Brain pericyte (primary cell): Measurements from ENCODE around the gene CPEB2.
A peak's percentile ranks its signal among the peaks of the same experiment; 100 is the strongest.

Experiments
- DNase-seq: peaks from one replicate; pipeline ENCODE4 v3.0.0-alpha.2; 2012; ENCODE audit warnings: low read depth, low spot score

CPEB2 gene

DNA sequence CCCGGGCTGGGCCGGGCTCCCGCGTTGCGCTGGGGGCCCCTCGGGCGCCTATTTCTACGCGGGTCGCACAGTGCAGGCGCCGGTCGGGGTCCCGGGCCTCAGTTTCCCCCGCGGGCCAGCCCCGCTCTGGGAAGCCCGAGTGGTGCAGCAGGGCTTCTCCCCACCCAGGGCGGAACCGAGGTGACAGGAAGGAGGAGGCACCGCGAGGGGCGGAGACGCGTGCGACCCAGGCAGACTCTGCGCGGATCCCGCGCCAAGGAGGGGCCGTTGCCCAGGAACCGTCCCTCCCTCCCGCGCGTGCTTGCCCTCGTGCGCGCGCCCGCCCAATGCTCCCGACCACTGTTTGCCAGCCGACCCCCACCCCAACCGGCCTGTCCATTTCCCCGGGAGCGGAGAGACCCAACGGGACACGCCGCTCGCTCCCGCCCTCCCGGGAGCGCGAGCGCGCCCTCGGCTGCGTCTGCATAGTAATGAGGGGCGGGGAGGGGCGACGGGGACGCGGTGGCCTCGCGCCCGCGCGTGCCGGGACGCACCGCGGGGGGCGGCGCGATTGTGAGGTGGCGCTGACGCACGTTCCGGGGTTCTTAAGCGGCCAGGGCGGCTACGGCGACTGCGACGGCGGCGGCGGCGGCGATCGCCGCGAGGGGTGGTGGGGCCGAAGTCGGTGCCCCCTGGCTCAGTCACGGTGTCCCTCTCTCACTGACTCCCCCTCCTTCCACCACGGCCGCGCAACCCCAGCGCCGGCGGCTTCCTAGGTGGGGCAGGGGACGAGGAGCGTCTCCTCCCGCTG, at the start of gene CPEB2:
CPEB2 (plus strand) TSS at position 613 of the 790 bp plus-strand sequence. CDS start 193 bp downstream, outside the sequence.
- DNase-seq, result peak; percentile 92

DNA sequence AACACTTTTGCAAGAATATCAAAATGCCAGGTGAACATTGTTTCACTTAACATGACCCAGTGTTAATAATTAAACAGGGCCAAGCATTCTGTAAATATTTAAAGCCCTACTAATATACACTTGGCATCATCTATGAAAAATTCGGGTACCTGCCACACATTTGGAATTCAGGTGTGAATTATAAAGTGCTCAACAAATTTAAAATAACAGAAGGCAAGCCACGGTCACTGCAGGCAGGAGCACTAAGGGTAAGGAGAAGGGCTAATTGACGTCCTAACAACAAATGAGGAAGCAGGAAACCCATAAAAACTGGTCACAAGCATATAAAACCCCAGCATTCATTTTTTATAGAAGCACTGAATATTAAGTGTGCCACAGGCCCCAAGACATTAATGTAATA, 43.8 kb upstream of the CPEB2 start:
- no peak for DNase-seq

DNA sequence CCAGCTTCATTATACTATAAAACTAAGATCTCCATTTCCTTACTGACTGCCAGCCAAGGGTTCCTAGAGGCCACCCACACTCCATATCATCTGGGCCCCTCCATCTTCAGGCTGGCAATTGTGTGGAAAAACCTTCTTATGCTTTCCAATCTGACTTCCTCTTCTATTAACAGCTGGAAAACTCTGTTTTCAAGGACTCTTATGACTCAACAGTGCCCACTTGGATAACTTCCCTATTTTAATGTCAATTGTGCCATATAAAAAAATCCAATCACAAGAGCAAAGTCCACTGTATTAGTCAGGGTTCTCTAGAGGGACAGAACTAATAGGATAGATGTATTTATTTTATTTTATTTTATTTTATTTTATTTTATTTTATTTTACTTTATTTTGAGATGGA, 41.0 kb upstream of the CPEB2 start:
- no peak for DNase-seq

DNA sequence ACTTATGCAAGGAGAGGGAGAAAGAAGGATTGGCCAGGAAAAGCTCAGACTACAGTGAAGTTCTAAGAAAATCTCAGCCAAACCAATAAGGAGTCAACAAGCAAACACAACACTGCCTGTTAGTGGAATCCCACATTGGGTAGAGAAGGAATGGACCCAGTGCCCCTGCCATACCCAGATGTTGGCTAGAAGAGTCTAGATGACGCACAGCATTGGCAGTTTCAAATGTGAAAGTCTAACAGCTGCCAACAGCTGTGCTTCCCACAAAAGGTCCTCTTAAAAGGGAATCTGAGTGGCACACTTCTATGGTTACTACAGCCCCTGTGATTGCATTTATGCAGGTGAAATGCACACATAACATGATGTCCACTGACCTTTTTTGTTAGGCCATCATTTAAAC, 37.2 kb upstream of the CPEB2 start:
- no peak for DNase-seq

DNA sequence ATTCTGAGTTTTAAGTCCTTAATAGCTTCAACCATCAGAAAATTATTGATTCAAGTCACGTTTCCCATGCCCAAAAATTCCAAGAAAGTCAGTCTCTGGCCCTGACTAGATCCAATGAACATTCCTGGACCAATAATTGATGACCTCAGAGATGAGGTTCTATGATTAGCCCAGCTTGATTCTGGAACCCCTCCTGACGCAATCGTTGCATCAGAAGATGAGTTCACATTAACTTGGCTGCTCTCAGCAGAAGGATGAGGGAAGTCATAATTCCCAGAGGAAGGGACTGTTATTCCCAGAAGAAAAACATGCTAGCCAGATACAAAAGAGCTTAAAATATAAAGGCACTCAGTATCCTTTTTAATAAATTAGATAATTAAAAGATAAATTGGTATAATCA, 34.3 kb upstream of the CPEB2 start:
- DNase-seq, result no peak

DNA sequence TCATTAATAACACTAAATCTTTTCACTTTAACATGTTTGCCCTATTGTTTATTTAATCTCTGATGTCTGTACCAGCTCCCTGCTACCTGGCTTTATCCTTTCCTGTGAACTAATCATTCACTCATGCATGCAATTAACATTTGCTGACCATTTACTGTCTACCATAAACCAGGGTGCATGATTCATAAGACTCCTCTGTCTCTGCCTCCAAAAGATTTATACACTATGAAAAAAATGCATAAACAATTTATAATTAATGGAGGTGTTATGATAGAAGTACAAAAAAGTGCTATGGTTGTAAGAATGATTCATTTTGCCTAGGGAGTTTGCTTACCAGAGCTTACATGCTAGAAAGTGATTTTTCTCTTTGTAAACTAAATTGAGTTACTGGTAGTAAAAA, 24.5 kb upstream of the CPEB2 start:
- DNase-seq, result no peak

DNA sequence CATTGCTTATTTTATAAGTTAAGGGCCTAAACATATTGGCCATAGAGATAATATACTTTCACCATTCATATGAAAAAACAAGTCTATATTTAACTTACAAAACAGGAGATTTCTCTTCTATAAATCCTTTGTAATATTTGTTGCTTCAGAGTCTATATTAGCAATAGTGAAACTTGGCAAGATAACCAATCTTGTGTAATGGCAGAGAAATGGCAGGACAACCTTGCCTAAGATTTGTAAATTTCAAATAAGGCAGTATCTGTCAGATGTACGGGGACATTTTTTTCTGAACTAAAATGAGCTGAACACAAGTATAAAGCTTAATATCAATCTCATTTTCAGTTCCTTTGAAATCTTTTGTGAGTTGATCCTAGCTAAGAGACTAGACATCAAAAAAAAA, 17.8 kb upstream of the CPEB2 start:
- no peak for DNase-seq

DNA sequence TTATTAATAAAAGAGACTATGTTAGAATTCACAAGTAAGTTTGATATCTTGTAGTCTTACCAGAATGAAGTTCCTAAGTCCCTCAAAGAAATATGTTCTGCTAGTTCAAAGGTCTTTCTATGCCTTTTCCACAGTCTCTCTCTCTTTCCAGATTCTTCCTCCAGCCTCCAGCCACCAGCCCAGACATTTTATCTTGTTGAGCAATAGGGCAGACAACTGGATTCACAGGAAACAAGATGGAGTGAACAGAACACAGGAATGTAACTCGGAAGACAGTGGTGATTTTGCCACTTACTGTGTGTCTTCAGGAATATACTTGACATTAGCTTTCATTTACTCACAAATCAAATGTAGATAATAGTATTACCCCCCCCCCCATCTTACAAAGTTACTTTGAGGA, 17.1 kb upstream of the CPEB2 start:
- DNase-seq, result no peak

DNA sequence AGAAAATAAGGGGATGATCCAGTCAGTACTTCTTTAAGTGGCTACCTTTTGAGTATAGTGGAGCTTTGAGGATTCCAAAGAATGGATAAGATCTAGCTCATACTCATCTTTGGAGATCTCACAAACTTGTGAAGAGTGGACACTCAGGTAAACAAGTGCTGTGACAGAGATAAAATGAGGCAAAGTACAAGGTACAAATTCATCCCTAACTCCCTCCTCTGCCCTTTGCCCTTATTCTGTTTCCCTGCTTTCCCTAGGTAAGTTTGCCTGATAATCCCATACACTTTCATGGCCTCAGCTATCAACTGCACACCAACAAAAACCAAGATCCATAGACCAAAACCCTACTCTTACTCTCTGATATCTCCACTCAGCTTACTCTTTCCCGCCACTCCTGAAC, 16.4 kb upstream of the CPEB2 start:
- no peak for DNase-seq

DNA sequence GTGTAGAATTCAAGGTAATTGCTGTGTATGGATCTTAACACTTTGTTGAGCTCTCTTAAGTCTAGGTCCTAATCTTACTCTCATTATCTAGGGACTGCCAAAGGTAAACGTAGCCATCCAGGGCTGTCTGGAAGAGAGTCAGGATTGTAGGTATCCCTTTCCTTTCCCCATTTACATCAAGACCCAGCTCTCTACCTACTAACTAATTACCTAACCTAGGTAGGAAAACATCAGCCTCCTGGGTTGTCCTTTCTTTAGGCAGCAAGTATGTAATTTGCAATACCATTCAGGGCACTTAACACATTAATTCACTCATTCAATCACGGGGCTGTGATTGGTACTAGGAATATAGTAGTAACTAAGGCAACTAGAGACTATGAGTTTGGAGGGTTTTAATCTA, 15.2 kb upstream of the CPEB2 start:
- DNase-seq, result no peak

DNA sequence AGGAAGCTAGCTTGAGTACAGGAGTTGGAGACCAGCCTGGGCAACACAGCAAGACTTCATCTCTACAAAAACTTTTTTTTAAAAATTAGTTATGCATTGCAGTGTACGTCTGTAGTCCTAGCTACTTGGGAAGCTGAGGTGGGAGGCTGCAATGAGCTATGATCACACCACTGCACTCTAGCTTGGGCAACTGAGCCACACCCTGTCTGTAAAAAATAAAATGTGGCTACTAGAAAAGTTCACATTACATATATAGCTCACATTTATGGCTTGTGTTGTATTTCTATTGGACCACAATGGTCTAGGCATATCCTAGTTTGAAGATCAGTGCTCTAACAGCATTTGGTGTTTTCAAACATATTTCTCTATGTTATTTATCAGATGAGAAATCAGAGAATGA, 11.8 kb upstream of the CPEB2 start:
- no peak for DNase-seq

DNA sequence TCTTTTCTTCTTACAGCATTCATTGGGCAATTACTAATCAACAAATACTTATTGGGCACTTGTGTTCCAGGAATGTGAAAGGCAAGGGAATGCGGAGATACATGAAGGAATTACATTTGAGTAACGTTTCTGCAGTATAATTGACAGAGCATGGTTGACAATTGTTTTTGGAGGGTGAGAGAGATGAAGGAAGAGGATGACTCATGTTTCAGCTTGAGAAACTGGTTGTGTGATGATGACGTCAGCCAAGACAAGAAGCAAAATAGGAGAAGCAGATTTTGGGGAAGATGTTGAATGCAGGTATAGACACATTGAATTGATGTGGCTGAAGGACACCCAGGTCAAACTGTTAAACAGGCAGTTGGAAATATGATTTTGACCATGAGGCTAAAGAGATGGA, 8.0 kb upstream of the CPEB2 start:
- DNase-seq, result no peak

DNA sequence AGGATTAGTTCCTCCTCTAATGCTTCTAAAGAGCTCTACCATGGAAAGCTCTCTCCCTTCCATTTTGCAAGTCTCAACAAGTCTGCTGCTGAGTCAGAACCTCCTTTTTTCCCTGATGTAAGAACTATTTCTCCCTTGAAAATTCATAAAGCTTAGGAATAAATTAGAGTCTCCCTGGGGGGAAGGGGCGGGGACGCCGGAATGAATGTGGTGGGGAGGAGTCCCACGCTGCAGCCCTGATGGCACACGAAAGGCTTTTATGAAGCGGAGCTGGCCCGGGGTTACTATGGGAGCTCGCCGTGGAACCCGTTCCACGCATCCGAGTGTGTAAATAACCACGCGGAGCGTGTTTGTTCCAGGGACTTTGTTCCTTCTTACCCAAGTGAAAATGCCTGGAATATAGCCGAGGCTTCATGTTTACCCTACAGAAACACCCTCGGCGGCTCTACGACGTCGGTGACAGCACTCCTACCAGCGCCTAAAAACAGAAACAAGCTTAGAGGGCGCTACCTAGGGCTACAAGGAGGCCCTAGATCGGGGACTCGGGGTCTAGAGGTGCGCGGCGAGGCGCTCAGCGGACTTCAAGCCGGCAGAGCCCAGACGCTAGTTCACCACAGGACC, 923 bp upstream of the CPEB2 start:
- peak; percentile 71 for DNase-seq

DNA sequence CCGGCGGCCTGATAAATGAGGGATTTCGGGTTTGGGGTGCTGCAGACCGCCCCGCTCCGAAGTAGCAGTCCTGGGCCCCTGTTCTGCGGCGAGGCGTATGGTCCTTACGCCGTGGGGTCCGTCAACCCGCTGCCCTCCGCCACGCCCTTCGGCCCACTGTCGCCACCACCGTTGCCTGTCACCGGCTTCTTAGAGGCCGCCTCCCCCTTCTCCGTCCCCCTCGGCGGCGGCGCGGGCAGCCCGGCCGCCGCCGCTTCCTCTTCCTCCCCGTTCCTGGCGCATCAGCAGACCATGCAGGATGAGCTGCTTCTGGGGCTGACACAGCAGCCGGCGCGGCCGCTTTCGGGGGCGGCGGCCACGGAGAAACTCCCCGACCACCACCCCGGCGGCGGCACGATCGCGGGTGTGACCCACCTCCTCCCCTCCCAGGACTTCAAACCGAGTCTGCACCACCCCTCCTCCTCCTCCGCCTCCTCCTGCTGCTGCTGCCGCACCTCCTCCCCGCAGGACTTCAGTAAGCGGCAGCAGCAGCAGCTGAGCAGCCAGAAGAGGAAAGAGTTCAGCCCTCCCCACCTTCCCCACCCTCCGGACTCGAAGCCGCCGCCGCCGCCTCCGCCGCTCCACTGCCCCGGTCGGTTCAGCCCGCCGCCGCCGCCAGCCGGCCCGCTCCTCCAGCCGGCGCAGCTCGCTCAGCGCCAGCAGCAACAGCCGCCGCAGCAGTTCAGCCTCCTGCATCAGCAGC, 549 bp downstream of the CPEB2 start:
- DNase-seq, result peak; percentile 84

DNA sequence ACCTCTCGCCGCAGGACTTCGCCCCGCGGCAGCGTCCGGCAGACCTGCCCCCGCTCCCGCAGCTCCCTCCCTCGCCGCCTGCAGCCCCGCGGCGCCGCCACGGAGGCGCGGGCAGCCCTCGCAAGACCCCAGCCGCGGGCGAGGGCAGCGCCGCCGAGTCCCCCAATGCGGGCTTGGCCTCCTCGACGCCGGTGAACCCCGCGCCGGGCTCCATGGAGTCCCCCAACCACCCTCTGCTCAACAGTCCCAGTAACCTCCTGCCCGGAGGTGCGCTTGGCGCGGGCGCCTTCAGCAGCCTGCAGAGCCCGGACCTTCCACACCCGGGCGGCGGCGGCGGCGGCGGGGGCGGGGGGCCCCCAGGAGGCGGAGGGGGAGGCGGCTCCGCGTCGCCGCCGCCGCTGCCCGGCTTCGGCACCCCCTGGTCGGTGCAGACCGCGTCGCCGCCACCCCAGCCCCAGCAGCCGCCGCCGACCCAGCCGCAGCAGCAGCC, 1.2 kb downstream of the CPEB2 start:
- no peak for DNase-seq

DNA sequence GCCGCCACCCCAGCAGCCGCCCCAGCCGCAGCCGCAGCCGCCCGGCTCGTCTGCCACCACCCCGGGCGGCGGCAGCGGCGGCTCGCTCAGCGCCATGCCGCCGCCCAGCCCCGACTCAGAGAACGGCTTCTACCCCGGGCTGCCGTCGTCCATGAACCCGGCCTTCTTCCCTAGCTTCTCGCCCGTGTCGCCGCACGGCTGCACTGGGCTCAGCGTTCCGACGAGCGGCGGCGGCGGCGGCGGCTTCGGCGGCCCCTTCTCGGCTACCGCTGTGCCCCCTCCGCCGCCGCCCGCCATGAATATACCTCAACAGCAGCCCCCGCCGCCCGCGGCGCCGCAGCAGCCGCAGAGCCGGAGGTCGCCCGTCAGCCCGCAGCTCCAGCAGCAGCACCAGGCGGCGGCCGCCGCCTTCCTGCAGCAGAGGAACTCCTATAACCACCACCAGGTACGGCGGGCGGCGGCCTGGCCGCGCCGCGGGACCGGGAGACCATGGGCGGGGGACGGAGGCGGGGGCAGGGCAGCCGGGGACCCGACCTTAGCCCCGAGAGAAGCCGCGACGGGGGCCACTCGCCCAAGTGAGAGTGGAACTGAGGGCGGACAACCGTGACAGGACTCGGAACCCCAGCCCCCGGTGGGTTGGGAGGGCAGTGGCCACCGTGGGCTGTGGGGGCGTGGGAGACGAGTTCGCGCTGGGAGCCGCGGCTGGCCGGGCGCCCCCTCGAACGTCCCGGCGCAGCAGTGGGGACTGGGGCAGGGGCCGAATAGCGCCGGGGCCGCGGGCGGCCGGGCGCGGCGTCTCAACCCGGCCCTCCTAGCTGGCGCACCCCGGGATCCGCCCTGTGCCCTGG, 1.8 kb downstream of the CPEB2 start:
- DNase-seq, result no peak

DNA sequence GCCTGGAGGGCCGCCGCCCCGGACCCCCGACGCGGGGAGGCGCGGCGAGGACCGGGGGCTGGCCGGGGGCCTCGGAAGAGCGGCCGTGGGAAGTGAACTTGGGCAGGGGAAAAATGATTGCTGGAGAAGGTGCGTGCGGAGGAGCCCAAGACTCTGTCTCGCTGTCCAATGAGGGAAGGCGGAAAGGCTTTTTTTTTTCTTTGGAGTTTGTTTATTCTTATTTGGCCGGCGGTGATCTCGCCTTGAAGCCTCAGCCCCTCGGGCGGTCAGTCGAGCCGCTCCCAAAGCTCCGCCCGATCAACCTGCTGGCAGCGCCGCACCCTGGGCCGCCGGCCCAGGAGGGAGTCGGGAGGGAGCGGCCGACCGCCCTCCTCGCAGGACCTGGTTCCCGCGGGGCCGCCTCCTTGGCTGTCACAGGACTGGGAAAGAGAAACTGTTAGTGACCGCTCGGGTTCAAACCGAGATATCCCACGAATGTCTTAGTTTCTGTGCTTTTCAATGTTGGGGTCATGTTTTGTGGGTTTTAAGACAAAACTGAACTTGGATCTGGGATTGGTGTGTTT, 2.5 kb downstream of the CPEB2 start:
- no peak for DNase-seq

DNA sequence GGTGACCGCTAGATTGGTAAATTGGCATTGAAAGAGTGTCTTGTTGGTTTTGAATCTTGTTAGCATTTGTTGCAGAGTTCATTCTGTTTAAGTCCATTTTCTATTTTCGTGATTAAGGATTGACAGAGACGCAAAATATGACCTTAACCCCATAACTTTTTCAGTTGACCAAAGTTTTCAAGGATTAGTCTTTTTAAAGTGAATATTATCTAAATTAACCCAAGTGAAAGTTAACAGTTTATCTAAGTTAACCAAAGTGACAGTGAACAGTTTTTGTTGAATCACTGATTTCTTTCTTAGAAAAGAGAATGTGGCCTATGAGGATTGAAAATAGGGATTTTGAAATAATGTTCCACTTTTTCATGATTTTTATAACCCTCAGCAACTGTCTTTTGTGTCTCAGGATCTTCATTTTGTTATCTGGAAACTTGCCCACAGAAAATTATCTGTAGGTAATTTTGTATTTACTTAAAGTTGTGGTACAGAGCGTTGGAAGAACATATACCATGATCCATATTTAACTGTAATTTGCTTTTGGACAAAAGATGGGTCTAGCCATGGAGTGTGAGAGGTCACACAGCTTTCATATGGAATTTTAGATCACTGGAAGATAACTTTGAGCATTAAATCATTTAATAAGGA, 3.3 kb downstream of the CPEB2 start:
- no peak for DNase-seq

DNA sequence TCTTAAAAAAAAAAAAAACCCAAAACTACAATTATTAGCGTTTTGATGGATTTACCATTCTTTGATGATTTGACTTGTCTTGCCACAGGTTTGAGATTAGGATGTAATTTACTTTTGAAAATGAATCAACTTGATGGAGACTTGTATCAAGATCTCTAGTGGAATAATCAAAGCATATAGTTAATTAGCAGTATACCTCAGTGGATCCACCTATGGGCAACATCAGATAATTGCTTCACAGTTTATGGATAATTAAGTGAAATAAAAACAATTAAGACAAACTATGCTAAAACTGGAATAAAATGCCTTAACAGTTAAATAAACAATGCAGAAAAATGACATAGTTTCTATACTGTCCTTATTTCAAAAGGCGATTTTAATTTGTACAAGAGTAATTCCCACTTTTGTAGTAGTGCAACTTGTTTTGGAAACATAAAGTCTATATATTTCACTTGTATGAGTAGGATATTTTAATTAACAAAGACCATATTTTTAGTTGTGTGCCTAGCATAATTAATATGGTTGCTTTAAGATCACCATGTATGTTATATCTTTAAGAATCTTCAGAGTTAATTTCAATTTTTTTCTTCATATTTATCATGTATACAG, 4.2 kb downstream of the CPEB2 start:
- no peak for DNase-seq

DNA sequence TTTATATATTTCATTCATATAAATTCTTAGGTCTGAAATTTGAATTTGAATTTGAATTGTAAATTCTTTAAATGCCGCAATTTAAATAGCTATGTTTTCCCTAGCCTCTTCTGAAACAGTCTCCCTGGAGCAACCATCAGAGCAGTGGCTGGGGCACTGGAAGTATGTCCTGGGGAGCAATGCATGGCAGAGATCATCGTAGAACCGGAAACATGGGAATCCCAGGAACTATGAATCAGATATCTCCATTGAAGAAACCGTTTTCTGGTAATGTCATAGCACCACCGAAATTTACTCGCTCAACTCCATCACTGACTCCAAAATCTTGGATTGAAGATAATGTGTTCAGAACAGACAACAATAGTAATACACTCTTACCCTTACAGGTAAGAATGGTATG, 4.9 kb downstream of the CPEB2 start:
- no peak for DNase-seq
